Esophagus squamous epithelium (tissue), 4 donors: ENCODE measurements around the gene UNK.

Experiments used
- CTCF ChIP-seq, 6 experiments: fragments of 450-650 bp in 4 of 6; fragments of 200-600 bp in 2 of 6; sonication (generic) in 2 of 6; IDR thresholded peaks; one replicate each; pipeline ENCODE4 v1.5.1; 2016 to 2019; ENCODE audit warnings: antibody characterized with exemption in 6 of 6, mild to moderate bottlenecking in 4 of 6, moderate library complexity in 4 of 6
- POLR2A ChIP-seq, 4 donors: fragments of 450-650 bp; IDR thresholded peaks; one replicate each; pipeline ENCODE4 v1.6.1; 2017; ENCODE audit warnings: antibody characterized with exemption in 4 of 4, mild to moderate bottlenecking in 4 of 4, moderate library complexity in 3 of 4

DNA sequence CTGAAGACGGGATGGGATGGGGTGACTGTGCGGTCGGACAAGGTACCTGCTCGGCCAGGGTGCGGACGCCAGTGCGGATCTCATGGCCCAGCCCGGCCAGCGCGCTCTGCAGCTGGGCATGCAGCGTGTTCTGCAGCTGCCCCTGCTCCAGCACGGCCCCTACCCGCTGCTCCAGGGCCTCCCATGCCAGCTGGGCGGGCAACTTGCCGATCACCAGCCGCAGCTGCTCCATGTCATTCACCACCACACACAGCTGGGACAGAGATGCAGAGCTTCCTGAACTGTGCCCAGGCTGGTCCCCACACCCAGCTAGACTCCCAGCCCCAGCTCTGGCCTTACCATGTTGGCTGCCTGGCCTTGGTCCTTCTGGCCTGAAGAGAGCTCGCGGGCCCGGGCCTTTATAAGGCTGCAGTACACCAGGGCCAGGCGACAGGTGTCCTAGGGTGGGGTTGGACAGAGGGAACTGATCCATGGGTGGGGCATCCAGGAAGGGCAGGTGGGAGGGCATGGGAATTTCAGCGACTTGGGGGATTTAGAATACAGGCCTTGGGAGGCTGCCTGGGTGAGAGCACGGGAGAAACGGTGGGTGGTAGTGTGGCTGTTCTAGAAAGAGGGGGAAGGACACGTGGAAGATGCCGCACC is 49.8 kb downstream of the UNK start:
- TF ChIP-seq CTCF (IDR thresholded peaks at IDR 0.05) (no peak), POLR2A (IDR thresholded peaks at IDR 0.05) (no peak)
